PC-3 (cell line): ENCODE results near the gene KCTD16. TPM values are rescaled to one million over a fixed set of nuclear protein-coding genes. Genes with fewer than 3 reads are reported as not detected.

Experiments used
- ATAC-seq: fragments of 200-7000 bp; cut with Tn5 transposase; 2 replicates; pipeline ENCODE4 v1.9.1; 2020; ENCODE audit warnings: mild to moderate bottlenecking, moderate library complexity
- BruUV-seq: library from RNA; stranded (reverse); fragments of 400-500 nt; replicated peaks from 2 replicates; lab custom pipeline; 2021; lab: Mats Ljungman, UMichigan
- CTCF ChIA-PET: fragments of 300-600 bp; sonication (Branson Sonifier 250); formaldehyde crosslinking; loops from one replicate; lab custom pipeline; 2022; ENCODE audit warnings: antibody characterized with exemption; lab: Charles Lee
- POLR2A ChIA-PET: fragments of 300-600 bp; sonication (Branson Sonifier 250); formaldehyde crosslinking; loops from one replicate; lab custom pipeline; 2022; ENCODE audit warnings: antibody characterized with exemption; ENCODE audit not compliant: unreplicated experiment; lab: Charles Lee
- DNase-seq: peaks from one replicate; pipeline ENCODE4 v3.0.0-alpha.2; 2015
- H2AFZ ChIP-seq: fragments of 300-600 bp; sonication (generic); 2 replicates; pipeline ENCODE4 v1.6.0; 2016; ENCODE audit warnings: antibody characterized with exemption, low read length
- H3F3A ChIP-seq: fragments of 300-600 bp; sonication (generic); one replicate; pipeline ENCODE4 v1.6.0; 2017; ENCODE audit warnings: antibody characterized with exemption, low read length, control low read depth, mild to moderate bottlenecking; ENCODE audit not compliant: unreplicated experiment
- H3K27ac ChIP-seq: fragments of 300-600 bp; sonication (generic); 2 replicates; pipeline ENCODE4 v1.5.1; 2016; ENCODE audit warnings: mild to moderate bottlenecking, low read length
- H3K27me3 ChIP-seq: fragments of 300-600 bp; sonication (generic); 2 replicates; pipeline ENCODE4 v1.6.1; 2016; ENCODE audit warnings: low read length, mixed read lengths
- H3K36me3 ChIP-seq: fragments of 300-600 bp; sonication (generic); 2 replicates; pipeline ENCODE4 v1.6.1; 2016; ENCODE audit warnings: low read depth, mixed run types, low read length, mixed read lengths
- H3K4me1 ChIP-seq: fragments of 300-600 bp; sonication (generic); 2 replicates; pipeline ENCODE4 v1.5.1; 2016; ENCODE audit warnings: low read length; ENCODE audit not compliant: insufficient read depth
- H3K4me2 ChIP-seq: fragments of 300-600 bp; sonication (generic); 2 replicates; pipeline ENCODE4 v1.6.0; 2016; ENCODE audit warnings: low read length
- H3K4me3 ChIP-seq: fragments of 300-600 bp; sonication (generic); 2 replicates; pipeline ENCODE4 v1.5.1; 2016; ENCODE audit warnings: mild to moderate bottlenecking, low read length, mixed read lengths
- H3K79me2 ChIP-seq: fragments of 300-600 bp; sonication (generic); 2 replicates; pipeline ENCODE4 v1.6.1; 2017; ENCODE audit warnings: low read length, mixed read lengths
- H3K9ac ChIP-seq: fragments of 300-600 bp; sonication (generic); 2 replicates; pipeline ENCODE4 v1.6.0; 2016; ENCODE audit warnings: mild to moderate bottlenecking, low read length
- H3K9me2 ChIP-seq: fragments of 300-600 bp; sonication (generic); replicated peaks from 2 replicates; pipeline ENCODE4 v1.6.1; 2016; ENCODE audit warnings: mixed run types, low read length, mixed read lengths
- H3K9me3 ChIP-seq: fragments of 300-600 bp; sonication (generic); 2 replicates; pipeline ENCODE4 v1.6.1; 2016; ENCODE audit warnings: low read length, mixed read lengths
- H4K20me1 ChIP-seq: fragments of 300-600 bp; sonication (generic); 2 replicates; pipeline ENCODE4 v1.6.1; 2016; ENCODE audit warnings: low read length, mixed read lengths
- CTCF ChIP-seq: fragments of 300-600 bp; sonication (generic); conservative IDR thresholded peaks from 2 replicates; pipeline ENCODE4 v1.5.1; 2017; ENCODE audit warnings: antibody characterized with exemption, low read depth, mild to moderate bottlenecking, low read length
- EZH2 ChIP-seq: fragments of 300-600 bp; sonication (generic); IDR thresholded peaks from one replicate; pipeline ENCODE4 v1.6.1; 2017; ENCODE audit warnings: antibody characterized with exemption, mild to moderate bottlenecking, low read length; ENCODE audit not compliant: unreplicated experiment
- EZH2phosphoT487 ChIP-seq: fragments of 300-600 bp; sonication (generic); IDR thresholded peaks from 2 replicates; pipeline ENCODE4 v1.6.1; 2018; ENCODE audit warnings: mild to moderate bottlenecking, antibody characterized with exemption, low read length, borderline replicate concordance
- intact Hi-C: fragments of 100-400 bp; cut with micrococcal nuclease; formaldehyde crosslinking; loops from 2 replicates; pipeline ENCODE4 v1.9.0; 2023
- total RNA-seq: library from RNA; depleted of rRNA; stranded (reverse); fragments of >200 nt; gene quantifications from 2 replicates; pipeline ENCODE4 v1.2.3, GENCODE V29; 2014

KCTD16 gene
- total RNA-seq, 1 experiment from 2014 or later: not detected

GRCh38 chr5:144393641-144394435 is 223.2 kb downstream of the KCTD16 start:
- Histone ChIP-seq H3K36me3 (no peaks in the 10 kb centered on the region), H3K9me3 (no peaks in the 10 kb centered on the region), H3K79me2 (no peaks in the 10 kb centered on the region), H3F3A (no peaks in the 10 kb centered on the region), H3K9me2 (no peaks in the 10 kb centered on the region), H3K27ac (no peak overlapping the region), H4K20me1 (no peaks in the 10 kb centered on the region), H3K4me1 (no peaks in the 10 kb centered on the region), H3K4me3 (no peak overlapping the region), H3K4me2 (no peak overlapping the region), H3K9ac (no peak overlapping the region), H2AFZ (no peak overlapping the region), H3K27me3 (no peaks in the 10 kb centered on the region)
- POLR2A ChIA-PET: interaction anchor here (0.7 kb wide), 1 partner anchor 276 kb away, joined by 6 read pairs; no protein-coding TSS in a partner anchor
- DNase-seq (no peak), ATAC-seq (no peak)
- TF ChIP-seq EZH2phosphoT487 (no peak), EZH2 (no peak), CTCF (no peak; the same call in 1 of the 2 replicates)
- intact Hi-C loops: loop anchor here (10.0 kb wide), 1 partner anchor 941 kb away; no protein-coding TSS in a partner anchor
- no TSS peak for BruUV-seq
- CTCF ChIA-PET: interaction anchor here (0.6 kb wide), 1 partner anchor 24 kb away, joined by 6 read pairs; no protein-coding TSS in a partner anchor

GRCh38 chr5:144395704-144396103 is 225.0 kb downstream of the KCTD16 start:
- Histone ChIP-seq H3K4me1 (no peaks in the 10 kb centered on the region), H3K79me2 (no peaks in the 10 kb centered on the region), H3K27ac (no peak overlapping the region), H3F3A (no peaks in the 10 kb centered on the region), H3K9me3 (no peaks in the 10 kb centered on the region), H3K27me3 (no peaks in the 10 kb centered on the region), H3K4me3 (no peak overlapping the region), H3K9ac (no peak overlapping the region), H3K9me2 (no peaks in the 10 kb centered on the region), H3K4me2 (no peak overlapping the region), H3K36me3 (no peaks in the 10 kb centered on the region), H4K20me1 (no peaks in the 10 kb centered on the region), H2AFZ (no peak overlapping the region)
- ChIA-PET CTCF (no interaction called here), POLR2A (no interaction called here)
- ATAC-seq (no peak), DNase-seq (no peak)
- BruUV-seq: no TSS peak
- intact Hi-C loops: loop anchor here (10.0 kb wide), 1 partner anchor 939 kb away; no protein-coding TSS in a partner anchor
- TF ChIP-seq EZH2phosphoT487: no peak
- no peak for TF ChIP-seq EZH2
- no peak for TF ChIP-seq CTCF

GRCh38 chr5:144403058-144403457 is 232.4 kb downstream of the KCTD16 start:
- Histone ChIP-seq H3K9me2 (no peaks in the 10 kb centered on the region), H3K4me1 (no peaks in the 10 kb centered on the region), H3K4me3 (no peak overlapping the region), H3K9ac (no peak overlapping the region), H3K4me2 (no peak overlapping the region), H3K79me2 (no peaks in the 10 kb centered on the region), H3K36me3 (no peaks in the 10 kb centered on the region), H2AFZ (no peak overlapping the region), H3K27me3 (no peaks in the 10 kb centered on the region), H3K27ac (no peak overlapping the region), H4K20me1 (no peaks in the 10 kb centered on the region), H3F3A (no peaks in the 10 kb centered on the region), H3K9me3 (no peaks in the 10 kb centered on the region)
- ChIA-PET CTCF (no interaction called here), POLR2A (no interaction called here)
- BruUV-seq: no TSS peak
- TF ChIP-seq CTCF (no peak), EZH2phosphoT487 (no peak), EZH2 (no peak)
- DNase-seq (no peak), ATAC-seq (no peak)
- intact Hi-C loops: no loop called here
